Fibroblast of gingiva (primary cell): ENCODE data around the gene HMCN2.

Source experiments
- DNase-seq: peaks from one replicate; pipeline ENCODE4 v3.0.0-alpha.2; 2011; ENCODE audit warnings: low read depth

The HMCN2 gene

DNA sequence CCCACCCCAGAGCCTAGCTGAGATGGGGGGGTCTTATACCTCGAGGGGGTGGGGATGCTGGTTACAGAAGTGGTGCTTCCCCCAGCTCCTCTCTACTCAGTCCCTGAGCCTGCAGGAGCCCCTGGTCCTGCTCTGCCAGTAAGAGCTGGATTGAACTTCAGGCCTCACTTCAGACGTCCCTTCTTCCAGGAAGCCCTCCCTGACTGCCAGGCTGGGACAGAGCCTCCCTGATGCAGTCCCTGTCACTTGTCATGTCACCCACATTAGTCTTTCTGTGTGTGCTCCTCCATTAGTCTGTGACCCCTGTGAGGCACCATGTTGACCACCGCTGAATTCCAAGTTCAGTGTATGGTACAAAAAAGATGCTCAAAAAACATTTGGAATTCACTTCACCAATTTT, 100.5 kb downstream of the HMCN2 start:
- no peak for DNase-seq

DNA sequence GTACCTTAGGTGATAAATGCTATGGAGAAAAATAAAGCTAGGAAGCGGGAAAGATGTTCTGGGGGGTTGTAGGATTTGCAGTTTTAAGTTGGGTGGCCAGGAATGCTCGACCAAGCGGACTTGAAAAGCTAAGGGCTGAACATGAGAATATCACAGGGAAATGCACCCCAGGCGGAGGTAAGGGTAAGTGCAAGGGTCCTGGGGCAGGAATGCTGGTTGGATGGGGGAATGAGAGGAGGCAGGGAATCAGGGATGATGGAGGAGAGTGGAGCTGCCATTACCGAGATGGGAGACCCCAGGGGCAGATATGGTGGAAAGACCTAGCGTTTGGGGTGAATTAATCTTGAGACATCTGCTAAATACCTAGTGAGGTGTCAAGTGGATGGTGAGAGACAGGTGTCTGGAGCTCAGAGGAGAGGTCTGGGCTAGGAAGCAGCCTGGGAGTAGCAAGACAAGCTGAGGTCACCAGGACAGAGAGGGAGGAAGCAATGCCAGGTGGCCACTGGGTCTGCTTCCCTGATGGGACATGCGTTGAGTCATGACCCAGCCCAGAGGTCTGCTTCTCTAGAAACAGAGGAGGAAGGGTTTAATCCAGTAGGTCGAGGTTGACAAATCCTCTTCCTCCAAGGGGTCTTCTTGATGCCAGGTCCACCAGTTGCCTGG, 101.5 kb downstream of the HMCN2 start:
- DNase-seq = no peak

DNA sequence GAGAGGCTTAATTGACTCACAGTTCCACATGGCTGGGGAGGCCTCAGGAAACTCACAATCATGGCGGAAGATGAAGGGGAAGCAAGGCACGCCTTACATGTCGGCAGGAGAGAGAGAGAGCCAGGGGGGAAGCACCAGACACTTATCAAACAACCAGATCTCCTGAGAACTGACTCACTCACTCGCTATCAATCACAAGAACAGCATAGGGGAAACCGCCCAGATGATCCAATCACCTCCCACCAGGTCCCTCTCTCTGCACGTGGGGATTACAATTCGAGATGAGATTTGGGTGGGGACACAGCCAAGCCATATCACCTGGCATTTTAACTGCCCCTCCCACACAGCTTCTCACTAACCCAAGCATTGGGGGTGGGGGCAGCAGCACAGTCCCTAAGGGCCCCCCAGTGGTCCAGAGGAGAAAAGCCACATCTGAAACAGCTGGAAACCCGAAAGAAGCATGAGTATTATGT, 103.1 kb downstream of the HMCN2 start:
- no peak for DNase-seq

DNA sequence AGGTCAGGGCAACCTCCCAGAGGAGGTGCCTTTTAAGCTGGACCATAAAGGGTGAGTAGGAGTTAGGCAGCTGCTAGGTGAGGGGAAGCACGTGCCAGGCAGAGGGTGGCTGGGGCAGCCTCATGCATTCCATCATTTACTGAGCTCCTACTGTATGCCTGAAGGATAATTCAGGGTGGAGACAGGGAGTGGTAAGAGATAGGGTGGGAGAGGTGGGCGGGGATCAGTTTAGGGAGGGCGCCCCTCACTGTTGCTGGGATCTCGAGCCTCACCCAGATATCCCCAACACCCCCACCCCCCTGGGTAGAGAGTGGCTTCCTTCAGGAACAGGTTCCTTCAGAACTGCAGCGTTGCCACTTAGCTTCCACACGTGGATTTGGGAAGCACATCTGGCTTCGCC, 104.7 kb downstream of the HMCN2 start:
- no peak for DNase-seq

DNA sequence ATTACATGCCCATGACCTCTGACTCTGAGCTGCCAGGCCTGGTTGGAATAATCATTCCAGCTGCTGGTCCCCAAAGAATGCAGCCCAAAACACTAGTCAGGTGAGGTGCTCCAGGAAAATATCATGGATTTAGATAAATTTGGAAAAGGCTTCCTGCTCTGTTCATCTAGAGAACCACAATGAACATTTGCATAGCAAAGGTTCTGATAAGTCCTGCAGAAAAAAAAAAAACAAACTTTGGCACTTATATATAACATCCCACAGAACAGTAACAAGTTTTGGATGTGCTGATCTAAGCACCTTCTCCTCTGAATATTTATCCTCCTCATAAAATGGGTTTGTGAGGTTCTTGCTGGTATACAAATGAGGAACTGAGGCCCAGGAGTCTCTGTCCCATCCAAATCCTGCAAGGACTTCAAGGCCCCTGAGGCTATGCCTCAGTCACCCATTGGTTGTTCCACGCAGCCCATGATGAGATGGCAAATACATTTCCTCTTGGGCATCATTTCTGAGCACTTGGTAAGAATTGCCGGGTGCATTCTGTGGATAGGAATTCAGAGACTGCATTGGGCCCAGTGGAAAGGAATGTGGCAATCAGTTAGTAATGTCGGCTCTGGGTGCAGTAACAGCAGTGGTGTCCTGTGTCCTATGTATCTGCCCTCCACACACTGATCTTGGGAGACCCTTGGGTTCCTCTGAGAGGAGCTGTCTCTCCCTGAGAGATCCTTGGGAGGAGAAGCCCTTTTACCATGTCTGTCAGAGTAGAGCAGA, 105.8 kb downstream of the HMCN2 start:
- no peak for DNase-seq

DNA sequence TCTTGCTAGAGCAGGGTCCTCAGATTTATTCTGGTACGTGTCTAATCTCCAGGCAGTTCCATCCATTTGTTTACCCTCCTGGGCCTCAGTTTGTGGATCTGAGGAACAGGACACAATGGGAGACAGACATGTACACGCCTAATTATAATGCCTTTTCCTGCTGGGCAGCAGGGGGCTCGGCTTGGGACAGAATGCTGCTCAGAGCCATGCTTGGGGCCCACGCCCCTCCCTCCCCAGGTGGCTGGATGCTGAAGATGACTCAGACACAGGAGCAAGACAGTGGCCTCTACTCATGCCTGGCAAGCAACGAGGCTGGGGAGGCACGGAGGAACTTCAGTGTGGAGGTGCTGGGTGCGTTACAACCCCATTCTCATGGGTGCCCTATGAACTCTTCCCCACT, 106.5 kb downstream of the HMCN2 start:
- DNase-seq = no peak

DNA sequence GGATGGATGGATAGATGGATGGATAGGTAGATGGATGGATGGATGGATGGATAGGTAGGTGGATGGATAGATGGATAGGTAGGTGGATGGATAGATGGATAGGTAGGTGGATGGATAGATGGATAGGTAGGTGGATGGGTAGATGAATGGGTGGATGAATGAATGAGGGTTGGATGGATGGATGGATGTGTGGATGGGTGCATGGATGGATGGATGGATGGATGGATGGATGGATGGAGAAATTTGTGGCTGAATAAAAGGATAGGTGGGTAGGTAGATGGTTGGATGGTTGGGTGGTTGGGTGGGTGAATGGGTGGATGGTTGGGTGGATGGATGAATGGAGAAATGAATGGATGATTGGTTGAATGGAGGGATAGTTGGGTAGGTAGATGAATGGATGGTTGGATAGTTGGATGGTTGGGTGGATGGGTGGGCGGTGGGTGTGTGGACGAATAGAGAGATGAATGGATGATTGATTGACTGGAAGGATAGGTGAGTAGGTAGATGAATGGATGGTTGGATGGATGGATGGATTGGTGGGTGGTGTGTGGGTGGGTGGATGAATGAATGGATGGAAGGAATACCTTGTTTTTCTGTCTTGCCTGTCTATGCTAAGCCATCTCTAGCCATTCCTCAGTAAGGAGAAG, 108.2 kb downstream of the HMCN2 start:
- no peak for DNase-seq

DNA sequence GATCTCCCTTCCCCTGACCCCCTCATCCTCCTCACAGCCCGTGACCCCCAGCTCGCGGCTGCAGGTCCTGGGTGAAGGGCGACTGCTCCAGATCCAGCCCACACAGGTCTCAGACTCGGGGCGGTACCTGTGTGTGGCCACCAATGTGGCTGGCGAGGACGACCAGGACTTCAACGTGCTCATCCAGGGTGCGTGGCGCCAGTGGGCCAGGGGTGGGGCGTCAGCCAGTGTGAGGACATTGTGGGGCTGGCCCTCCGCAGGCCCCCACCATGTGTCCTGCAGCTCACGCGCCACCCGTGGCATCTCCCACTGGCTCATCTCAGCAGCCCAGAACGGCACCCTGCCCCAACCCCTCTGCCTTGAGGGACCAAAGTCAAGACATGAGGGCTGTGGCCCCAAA, 112.1 kb downstream of the HMCN2 start:
- DNase-seq = no peak

DNA sequence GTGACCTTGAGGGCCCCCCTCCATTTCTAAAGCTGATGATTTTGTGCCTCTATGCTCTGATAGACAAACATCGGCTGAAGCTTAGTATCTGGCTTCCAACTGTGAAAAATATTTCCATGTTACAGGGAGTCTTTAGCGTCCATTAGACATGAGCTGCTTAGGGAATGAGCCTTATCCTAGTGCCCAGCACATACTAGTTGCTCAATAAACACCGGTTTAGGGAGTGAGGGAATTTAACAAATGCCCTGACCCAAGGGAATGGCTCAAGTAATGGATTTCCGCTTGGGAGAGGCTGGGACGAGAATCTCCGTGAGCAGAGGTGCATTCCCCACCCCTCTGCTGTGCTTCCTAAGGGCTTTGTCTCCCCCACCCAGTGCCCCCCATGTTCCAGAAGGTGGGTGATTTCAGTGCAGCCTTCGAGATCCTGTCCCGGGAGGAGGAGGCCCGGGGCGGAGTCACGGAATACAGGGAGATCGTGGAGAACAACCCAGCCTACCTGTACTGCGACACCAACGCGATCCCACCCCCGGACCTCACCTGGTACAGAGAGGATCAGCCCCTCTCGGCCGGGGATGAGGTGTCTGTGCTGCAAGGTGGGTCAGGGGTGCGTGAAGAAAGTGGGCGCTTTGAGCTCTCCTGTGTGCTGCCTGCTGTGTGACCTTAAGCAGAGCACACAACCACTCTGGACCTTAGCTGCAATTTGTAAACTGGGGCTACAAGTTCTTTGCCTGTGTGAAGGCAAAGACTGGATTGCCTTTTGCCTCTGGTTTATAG, 113.5 kb downstream of the HMCN2 start:
- no peak for DNase-seq

DNA sequence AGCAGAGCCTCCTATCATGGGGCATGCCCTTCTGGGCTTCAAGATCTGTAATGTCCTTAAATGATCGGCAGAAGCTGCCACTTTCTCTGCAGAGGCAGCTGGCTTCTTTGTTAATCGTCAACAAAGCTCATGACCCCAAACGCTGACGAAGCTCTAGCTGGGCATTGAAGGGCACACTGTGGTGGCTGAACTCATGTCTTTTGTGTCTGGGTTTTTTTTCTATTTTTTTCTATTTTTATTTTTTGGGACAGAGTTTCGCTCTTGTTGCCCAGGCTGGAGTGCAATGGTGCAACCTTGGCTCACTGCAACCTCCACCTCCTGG, 114.0 kb downstream of the HMCN2 start:
- DNase-seq = no peak

DNA sequence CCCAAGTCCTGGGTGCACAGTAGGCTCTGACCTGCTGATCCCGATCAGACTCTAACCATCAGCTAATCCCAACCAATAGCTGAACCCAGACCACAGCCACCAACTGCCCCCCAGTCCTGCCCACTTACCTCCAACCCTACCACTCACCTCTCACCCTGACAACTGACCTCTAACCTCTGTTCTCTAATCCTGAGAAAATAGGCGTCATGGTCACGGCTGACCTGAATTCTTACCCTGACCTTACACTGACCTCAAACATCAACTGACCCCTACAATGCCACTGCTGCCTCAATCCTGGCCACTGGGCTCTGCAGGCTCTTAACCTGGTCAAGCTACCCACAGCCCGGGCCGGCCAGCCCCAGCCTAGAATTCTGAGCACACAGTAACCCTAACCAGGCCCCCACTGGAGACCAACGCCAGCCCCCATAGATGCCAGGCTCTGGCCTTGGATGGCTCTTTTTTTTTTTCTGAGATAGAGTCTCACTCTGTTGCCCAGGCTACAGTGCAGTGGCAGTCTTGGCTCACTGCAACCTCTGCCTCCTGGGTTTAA, 115.4 kb downstream of the HMCN2 start:
- no peak for DNase-seq

DNA sequence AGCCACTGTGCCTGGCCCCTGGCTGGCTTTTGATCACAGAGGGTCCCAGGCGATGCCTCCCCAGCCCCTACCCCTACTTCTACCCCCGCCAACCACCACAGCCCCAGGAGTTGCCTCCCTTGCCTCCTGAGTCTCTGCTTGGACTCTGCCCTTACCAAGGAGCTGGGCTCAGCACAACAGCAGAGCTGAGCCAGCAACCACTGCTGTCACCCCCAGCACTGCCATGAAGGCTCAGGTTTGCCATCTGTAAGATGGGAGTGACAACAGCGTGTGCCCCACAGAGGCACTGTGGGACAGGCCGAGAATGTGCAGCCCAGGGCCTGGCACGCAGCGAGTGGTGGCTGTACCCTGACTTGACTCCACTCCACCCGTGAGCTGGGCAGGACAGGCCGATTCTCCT, 116.1 kb downstream of the HMCN2 start:
- no peak for DNase-seq

DNA sequence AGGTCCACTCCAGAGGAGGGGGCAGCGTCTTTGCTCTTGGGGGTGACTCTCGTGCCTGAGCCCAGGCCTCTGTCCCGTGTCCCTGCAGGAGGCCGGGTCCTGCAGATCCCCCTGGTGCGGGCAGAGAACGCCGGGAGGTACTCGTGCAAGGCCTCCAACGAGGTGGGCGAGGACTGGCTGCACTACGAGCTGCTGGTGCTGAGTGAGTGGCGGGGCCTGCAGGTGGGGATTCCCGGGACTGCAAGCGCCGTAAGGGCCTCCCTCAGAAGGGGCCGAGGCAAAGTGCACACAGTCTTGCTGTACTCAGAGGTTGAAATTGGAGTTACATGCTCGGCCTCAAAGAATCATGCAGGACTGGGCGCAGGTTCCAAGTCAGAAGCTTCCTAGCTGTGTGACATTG, 116.5 kb downstream of the HMCN2 start:
- DNase-seq = no peak

DNA sequence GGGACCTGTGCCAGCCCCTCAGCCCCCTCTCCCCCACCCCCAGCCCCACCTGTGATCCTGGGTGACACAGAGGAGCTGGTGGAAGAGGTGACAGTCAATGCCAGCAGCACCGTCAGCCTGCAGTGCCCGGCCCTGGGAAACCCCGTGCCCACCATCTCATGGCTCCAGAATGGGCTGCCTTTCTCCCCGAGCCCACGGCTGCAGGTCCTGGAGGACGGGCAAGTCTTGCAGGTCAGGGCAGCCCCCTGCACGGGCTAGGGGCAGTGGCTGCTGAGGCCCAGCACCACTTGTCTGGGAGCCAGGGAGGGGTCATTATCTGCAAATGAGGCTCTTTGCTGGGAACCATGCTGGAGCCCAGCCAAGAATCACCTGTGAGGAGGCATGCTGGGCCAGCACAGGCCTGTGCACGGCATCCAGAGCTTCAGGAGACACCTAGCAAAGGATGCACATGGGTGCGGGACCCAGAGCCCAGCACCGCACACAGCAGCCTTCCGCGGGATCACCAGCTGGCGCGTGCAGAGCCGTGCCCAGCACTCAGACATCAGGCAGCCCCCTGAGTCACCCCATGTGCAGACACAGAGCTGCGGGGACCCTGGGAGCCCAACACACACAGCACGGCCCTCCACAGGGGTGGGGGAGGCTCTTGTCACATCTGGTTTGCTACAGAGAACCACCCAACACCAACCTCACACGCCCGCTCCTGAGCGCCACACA, 117.2 kb downstream of the HMCN2 start:
- no peak for DNase-seq

DNA sequence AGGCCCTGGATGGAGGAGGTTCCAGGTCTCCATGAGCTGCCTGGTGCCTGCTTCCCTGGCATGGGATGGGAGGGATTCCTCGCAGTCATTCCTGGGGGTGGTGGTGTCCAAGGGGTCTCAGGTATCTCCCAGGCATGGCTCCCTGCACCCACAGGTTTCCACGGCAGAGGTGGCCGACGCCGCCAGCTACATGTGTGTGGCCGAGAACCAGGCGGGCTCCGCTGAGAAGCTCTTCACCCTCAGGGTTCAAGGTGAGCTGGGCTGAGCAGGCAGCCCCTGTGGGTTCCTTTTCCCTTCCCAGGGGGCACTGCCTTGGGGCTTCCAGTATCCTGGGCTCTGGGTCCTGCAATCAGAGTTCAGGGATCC, 117.8 kb downstream of the HMCN2 start:
- DNase-seq = no peak

DNA sequence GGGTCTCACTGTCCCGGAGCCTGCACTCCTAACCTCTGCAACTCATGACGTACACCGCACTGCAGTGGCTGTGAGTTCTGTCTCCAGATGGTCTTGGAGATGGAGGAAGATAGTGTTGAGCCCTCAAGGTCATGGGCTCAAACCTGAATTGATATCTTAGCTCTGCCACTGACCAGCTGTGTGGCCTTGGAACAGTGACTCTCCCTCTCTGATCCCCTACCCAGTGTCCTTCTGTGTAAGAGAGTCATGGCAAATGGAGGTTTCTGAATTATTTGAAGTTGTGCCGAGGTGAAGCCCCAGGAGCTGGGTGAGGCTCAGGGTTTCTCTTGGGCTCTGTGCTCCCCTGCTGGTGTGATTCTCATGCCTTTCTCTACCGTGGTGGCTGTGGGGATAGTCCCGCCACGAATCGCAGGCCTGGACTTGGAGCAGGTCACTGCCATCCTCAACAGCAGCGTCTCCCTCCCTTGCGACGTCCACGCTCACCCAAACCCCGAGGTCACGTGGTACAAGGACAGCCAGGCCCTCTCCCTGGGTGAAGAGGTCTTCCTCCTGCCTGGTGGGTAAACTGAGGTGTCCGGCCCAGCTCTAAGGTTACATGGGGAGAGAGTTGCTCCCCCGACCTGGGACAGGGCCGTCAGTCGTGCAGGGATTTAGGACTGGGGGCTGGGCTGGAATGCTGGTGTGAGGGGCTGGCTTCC, 118.6 kb downstream of the HMCN2 start:
- DNase-seq = no peak

DNA sequence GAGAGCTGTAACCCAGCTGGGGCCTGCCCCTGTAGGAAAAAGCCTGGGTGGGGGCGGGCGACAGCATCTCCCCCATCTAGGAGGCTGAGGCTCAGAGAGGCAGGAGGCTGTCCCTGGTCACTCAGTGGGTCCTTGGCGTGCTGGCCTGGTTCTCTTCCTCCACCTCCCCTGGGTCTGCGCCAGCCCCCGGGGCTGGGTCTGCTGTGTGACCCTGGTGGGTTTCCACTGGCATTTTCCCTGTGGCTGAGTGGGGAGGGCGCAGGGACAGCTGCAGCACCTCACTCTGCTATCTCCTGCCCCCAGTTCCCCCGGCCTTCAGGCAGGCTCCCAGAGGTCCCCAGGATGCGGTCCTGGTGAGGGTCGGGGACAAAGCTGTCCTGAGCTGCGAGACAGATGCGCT, 119.7 kb downstream of the HMCN2 start:
- DNase-seq = no peak

DNA sequence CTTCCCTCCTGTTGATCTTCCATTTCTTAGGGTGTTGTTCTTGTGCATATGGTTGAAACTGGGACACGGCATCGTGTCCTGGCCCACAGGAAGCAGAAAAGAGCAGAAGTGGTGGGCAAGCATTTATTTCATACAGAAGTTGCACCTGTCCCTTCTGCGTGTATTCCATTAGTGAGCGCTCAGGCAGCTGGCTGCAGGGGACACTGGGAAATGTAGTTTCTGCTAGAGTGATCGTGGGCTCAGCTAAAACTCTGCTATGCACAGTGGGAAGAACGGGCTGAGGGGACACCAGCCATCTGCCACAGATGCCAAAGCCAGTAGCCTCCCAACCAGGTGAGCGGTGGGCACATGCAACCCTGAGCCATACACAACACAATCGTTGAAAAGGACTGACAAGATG, 121.8 kb downstream of the HMCN2 start:
- no peak for DNase-seq

DNA sequence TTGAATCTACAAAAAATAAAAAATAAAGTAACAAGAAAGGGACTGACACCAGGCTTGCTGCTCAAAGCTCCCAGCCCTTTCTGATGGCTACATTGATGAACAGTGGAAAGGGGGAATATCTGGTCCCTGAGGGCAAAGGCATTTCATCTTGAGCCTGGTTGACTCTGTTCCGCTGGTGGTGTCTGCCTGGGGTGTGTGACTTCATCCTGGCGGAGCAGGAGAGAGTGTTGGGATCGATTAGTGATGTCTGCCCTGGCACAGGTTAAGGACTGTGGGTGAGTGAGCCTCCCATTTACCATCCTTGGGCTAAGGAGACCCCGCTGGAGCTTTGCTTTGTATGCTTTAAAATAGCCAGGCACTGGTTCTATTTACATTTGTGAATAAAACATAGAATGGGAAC, 122.3 kb downstream of the HMCN2 start:
- no peak for DNase-seq

DNA sequence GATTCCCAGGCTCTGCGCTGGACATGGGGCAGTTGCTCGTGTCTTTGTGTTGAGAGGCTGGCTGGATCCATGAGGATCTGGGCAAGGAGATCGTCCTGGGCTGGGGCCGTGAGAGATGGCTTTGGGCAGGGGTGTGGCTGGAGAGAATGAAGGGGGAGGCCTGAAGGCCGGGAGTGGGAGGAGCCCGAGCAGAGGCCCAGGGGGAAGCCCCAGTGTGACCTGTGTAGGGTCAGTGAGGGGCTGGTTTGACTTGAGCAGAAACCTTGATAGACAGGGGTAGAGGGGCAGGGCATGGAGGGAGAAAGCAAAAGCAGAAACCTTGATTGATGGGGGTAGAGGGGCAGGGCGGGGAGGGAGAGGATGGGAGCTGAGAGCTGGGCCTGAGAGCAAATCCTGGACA, 124.8 kb downstream of the HMCN2 start:
- DNase-seq = no peak

DNA sequence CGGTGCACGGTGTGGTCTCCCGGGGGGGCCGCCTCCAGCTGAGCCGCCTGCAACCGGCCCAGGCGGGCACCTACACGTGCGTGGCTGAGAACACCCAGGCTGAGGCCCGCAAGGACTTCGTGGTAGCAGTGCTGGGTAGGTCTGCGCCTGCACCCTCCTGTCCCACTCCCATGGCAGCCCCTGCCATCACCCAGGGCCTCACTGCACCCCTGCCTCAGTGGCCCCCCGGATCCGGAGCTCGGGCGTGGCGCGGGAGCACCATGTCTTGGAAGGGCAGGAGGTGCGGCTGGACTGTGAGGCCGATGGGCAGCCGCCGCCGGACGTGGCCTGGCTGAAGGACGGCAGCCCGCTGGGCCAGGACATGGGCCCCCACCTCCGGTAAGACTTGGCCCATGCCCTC, 125.4 kb downstream of the HMCN2 start:
- no peak for DNase-seq
